HG03354 (cell line): Measurements from ENCODE around the gene BABAM2.
"Not testable (repeated sequence)": the region's sequence is repeated elsewhere in the genome, so short reads cannot be mapped to it uniquely, and the experiment has no call there.

Experiments
- ATAC-seq: cut with Tn5 transposase; IDR thresholded peaks from one replicate; pipeline ENCODE4 v1.9.1; 2021; ENCODE audit warnings: mild to moderate bottlenecking; ENCODE audit not compliant: unreplicated experiment, poor library complexity, severe bottlenecking

Gene BABAM2

DNA sequence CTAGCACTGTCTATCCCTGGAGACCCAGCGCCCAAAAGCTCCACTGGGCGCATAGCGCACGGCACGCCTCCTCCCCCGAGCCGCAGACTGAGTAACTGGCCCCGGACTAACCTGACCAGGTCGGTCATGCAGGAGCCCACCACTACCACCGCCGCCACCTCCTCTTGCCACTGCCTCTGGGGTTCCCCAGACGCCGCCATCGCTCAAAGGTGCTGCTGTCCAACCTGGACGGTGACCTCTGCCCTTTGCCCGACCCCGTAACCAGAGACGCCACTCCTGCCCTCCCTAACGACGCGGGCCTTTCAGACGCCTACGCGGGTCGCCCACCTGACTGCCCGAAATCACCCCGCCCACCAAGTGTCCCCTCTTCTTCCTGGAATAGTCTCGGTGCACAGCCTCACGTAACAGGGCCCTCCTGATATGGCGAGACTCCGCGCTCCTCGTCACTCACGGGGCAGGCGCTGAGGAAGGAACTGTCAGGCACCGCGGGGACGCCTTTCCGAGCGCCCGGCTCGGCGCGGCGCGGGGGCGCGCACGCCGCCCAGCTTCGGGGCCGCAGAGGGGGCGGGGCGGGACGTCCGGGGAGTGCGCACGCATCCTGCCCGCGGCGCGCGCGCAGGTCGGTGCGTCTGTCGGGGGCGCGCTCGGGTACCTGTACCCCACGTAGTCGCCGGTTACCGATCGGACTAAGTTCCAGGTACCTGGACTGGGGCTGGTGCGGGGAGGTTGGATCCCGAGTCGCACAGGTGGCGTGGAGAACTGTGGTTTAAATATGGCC, at the start of gene BABAM2, which contains the start of gene RBKS:
Gene BABAM2, plus strand, starts transcription at position 584 of the 778 bp plus-strand sequence. CDS start 3,828 bp downstream, outside the sequence.
Gene RBKS, minus strand, starts transcription at position 242 of the 778 bp plus-strand sequence. Its CDS starts 42 bp downstream, at position 200.
- peak; percentile 79 for ATAC-seq

- ATAC-seq: no peak
These were observed 47.6 kb upstream of the BABAM2 start for GRCh38 chr2:27842894-27843293.

GRCh38 chr2:27843992-27844391, 46.5 kb upstream of the BABAM2 start:
- no peak for ATAC-seq

DNA sequence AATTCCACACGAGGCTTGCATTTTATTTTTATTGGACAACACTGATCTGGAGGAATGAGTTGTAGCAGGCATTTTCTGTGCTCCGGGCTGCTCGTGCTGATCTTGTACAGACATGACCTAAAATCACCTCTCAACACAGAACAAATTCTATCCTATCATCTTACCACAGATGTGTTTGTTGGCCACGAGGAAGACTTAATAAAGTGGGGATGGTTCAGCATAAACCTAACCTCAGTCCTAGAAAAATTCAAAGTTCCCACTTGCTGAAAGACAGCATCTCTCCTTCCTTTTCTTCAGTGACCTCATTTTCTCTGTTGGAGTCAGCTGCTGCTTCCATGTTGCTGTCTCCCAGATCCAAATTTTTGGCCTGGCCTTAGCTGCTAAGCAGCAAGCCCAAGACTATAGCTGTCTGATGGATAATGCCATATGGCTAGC, 45.7 kb upstream of the BABAM2 start:
- ATAC-seq: no peak

GRCh38 chr2:27847333-27847732, 43.2 kb upstream of the BABAM2 start:
- no peak for ATAC-seq

- ATAC-seq: no peak
These were observed 40.8 kb upstream of the BABAM2 start for GRCh38 chr2:27849558-27850205.

DNA sequence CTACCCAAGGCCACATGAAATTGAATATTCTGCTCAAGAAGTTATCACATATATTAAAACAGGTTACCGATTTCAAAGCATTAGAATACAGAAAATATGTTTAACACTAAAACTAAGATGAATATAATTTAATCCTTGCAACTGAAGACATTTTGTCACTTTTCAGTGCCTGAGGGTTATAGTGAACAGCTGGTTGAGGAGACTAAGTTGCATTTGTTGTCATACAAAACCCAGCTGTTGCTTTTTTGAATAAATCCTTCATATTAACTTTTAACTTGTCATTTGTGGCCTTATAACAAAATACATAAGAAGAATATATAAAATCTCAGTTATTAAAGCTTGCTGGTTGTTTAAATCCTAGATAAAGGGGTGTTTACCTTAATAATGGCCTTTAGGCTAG, 37.8 kb upstream of the BABAM2 start:
- ATAC-seq: no peak

- ATAC-seq: no peak
These were observed 36.2 kb upstream of the BABAM2 start for GRCh38 chr2:27854229-27854862.

DNA sequence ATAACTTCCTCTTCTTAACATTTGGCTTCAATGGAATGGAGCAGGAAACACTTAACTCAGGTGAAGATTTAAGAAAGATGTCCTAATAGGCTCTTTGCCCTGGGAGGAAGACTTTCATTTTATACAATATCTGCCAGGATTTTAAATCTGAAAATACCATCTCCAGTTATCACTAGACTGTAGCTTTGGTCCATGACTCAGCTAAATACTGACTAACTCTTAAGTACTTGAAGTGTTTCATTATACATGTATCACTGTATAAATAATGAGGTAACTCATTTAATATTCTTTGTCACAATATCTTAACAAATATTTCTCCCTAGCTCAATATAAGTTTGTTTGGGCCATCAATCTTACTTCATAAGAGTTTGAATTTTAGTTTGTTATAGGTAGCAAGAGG, 35.1 kb upstream of the BABAM2 start:
- ATAC-seq: no peak

DNA sequence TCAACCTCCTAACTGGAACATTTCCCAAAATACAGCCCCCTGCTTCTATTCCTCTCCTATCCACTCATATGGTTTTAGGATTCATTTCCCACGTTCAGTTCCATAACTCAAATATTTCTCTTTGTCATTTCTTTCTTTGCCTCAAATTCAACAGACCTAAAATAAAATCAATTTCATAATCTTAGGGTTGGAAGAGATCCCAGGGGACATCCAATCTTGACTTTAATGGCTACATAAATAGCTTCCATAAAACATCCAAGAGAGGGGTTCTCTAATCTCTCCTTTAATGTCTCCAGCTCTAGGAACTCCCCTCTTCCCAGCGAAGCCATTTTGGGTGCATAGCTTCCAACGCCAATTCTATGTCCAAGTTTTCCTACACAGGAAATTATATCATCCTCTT, 34.1 kb upstream of the BABAM2 start:
- ATAC-seq: no peak

- no peak for ATAC-seq
These were observed 33.6 kb upstream of the BABAM2 start for GRCh38 chr2:27856956-27857355.

DNA sequence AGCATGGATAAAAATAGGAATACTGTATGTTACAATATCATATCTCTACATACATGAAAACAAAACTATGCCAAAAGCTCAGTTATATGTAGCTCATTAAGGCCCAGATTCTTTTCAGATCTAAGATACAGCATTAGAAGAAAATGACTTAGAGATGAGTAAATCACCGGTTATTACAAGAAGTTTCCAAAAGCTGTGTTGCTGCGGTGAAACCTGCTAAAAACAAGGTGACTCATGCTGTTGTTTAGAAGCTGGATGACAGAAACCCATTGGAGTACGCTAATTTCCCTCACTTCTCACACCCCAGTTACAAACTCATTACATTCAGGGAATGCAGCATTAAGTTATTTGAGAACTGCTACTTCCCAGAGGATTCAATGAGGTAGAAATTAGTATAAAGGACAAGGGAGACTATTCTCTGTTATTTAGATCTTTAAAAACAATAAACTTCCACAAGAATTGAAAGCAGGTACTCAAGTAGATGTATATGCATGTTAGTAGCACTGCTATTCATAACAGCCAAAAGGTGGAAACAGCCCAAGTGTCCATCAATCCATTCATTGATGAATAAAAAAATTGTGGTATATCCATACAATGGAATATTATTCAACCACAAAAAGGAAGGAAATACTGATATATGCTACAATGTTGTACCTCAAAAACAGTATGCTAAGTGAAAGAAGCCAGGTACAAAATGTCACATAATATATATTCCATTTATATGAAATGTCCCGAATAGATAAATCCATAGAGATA, 32.9 kb upstream of the BABAM2 start:
- ATAC-seq: no peak

DNA sequence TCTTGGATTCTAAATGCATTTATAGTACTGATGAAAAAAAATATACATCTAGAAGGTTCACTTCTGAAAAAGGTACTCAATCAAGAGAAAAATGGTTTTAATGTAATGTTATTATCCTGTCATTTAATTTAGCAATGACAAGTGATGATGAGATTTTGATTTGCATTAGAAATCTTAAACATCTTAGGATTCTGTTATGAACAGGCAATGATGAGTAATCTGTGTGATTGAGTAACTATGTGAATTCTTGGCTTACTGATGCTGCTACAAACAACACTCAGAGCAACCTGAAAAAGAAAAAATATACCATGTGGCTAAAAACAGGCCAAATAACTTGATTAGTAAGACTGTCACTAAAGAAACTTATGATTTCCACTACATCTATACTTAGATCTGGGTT, 30.4 kb upstream of the BABAM2 start:
- no peak for ATAC-seq

DNA sequence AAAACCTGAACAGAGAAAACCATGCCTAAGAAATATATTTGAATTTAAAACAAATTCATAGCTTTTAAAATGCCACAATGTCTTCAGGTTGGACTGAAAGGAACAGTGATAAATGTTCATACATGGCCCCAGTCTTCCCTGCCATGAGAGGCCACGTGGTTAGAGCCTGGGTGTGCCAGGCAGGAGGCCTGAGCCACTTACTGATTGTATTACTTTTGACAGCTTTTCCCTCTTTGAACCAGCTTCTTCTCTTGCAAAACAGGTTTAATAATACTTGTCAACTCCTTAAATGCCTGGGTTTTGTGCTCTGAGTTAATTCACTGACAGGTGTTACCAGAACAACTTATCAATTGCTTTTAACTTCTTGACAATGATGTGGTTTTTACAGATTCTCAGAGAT, 27.4 kb upstream of the BABAM2 start:
- ATAC-seq: no peak

GRCh38 chr2:27863955-27864354, 26.6 kb upstream of the BABAM2 start:
- not testable (repeated sequence) for ATAC-seq

GRCh38 chr2:27866237-27866636, 24.3 kb upstream of the BABAM2 start:
- no peak for ATAC-seq

DNA sequence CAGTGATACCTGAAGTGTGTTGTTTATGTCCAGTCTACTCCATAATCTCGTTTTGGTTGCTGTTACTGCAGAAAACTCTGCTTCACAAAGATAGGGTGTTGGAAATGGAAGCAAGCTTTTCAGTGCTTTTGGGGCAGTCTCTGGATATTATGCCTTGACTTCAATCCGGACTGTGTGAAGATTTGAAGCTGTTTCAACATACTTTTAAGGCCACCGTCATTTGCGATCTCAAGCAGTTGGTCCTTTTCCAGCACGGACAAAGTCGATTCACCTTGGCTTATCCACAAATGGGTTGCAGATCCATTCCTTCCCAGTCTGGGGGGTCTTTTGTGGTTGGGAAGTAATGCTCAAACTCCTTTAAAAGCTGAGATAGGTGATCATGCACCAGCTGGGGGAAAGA, 20.8 kb upstream of the BABAM2 start:
- ATAC-seq: no peak

DNA sequence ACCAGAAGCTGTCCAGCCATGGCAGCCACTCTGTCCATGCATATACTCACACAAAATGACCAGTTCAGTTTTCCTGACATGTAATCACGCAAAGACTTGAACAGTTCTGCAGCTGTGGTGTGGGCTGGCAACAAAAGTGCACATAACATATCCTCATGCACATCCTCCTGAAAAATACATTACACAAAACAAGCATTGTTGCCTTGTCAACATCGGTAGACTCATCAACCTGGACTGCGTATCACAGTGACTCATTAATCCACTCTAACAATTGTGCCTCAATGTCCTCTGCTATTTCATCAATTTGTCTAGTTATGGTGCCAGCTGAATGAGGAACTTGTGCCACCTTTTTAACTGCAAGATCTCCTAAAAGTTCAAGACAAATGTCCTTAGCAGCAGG, 19.8 kb upstream of the BABAM2 start:
- ATAC-seq: no peak

DNA sequence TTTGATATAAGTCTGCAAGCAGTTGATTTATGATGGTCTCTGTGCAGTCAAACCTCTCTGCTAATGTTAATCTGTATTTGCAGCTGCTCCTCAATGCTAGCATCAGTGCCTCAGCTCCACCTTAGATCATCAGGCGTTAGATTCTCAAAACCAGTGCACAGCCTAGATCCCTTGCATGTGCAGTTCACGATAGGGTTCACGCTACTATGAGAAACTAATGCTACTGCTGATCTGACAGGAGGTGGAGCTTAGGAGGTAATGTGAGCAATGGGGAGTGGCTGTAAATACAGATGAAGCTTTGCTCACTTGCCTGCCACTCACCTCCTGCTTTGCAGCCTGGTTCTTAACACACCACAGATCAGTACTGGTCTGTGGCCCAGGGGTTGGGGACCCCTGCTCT, 18.7 kb upstream of the BABAM2 start:
- ATAC-seq: no peak

GRCh38 chr2:27873091-27873490, 17.4 kb upstream of the BABAM2 start:
- ATAC-seq: no peak
